Measurements from ENCODE around the gene VIPAS39. TPM values are rescaled to one million over a fixed set of nuclear protein-coding genes. Genes with fewer than 3 reads are reported as not detected.

Gene VIPAS39
- total RNA-seq, result 10 to 100 TPM; 13.9 to 16.8 TPM

- peak; percentile 96 for ATAC-seq
These were observed at the start of gene VIPAS39, which contains the start of gene AHSA1 for GRCh38 chr14:77457522-77458248. VIPAS39 (minus strand) TSS chr14:77457601; CDS start chr14:77454102, 3,499 bp downstream. AHSA1 (plus strand) TSS chr14:77458093; CDS start chr14:77458190, 97 bp downstream.

GRCh38 chr14:77505031-77505430, 47.6 kb upstream of the VIPAS39 start:
- ChIA-PET POLR2A (no interaction called here), CTCF (no interaction called here)
- Mint-ChIP-seq H3K4me3 (no peak overlapping the region), H3K4me1 (ENCODE audit: low read depth) (no peaks in the 10 kb centered on the region), H3K27me3 (peaks cover 7% of the 10 kb centered on the region), H3K9me3 (peaks cover 6% of the 10 kb centered on the region), H3K36me3 (ENCODE audit: low read depth) (peaks cover 14% of the 10 kb centered on the region), H3K27ac (no peak overlapping the region)
- no peak for TF ChIP-seq CTCF (IDR thresholded peaks at IDR 0.05)
- intact Hi-C loops (cut with micrococcal nuclease), result no loop called here
- DNase-seq, result no peak
- ATAC-seq, result no peak

More at GRCh38 chr14:77457522-77458248, at the start of gene VIPAS39, which contains the start of gene AHSA1:
- CTCF ChIA-PET, result interaction anchor here (0.8 to 2.4 kb wide), 4 partner anchors 15 to 150 kb away, joined by 3 to 10 read pairs (median 7); partner anchors contain the start of genes GSTZ1 and POMT2
- TF ChIP-seq CTCF (IDR thresholded peaks at IDR 0.05), result no peak
- POLR2A ChIA-PET, result interaction anchor here (0.6 to 2.1 kb wide), 9 partner anchors 16 to 341 kb away, joined by 3 to 8 read pairs (median 3); partner anchors contain the start of genes ALKBH1, SAMD15, SLIRP and SNW1
- peak; percentile 98 for DNase-seq
- H3K4me3 Mint-ChIP-seq, result peak within 1 kb of the TSS; percentile 99
- H3K4me1 Mint-ChIP-seq (ENCODE audit: low read depth), result peaks cover 39% of the 10 kb centered on the region
- intact Hi-C loops (cut with micrococcal nuclease), result loop anchor here (2.0 to 5.0 kb wide), 4 partner anchors 81 to 250 kb away; partner anchors contain the start of genes ALKBH1, GSTZ1, POMT2 and SAMD15
- H3K27me3 Mint-ChIP-seq, result no peaks in the 10 kb centered on the region
- H3K27ac Mint-ChIP-seq, result peak within 1 kb of the TSS; percentile 100
- no peaks in the 10 kb centered on the region for H3K9me3 Mint-ChIP-seq
- H3K36me3 Mint-ChIP-seq (ENCODE audit: low read depth), result peaks cover 39% of the 10 kb centered on the region

GRCh38 chr14:77503138-77503537, 45.7 kb upstream of the VIPAS39 start:
- Mint-ChIP-seq H3K4me1 (ENCODE audit: low read depth) (peaks cover 2% of the 10 kb centered on the region), H3K27ac (no peak overlapping the region), H3K27me3 (peaks cover 15% of the 10 kb centered on the region), H3K36me3 (ENCODE audit: low read depth) (peaks cover 7% of the 10 kb centered on the region), H3K4me3 (no peak overlapping the region), H3K9me3 (peaks cover 6% of the 10 kb centered on the region)
- no peak for DNase-seq
- ChIA-PET POLR2A (no interaction called here), CTCF (no interaction called here)
- no peak for ATAC-seq
- TF ChIP-seq CTCF (IDR thresholded peaks at IDR 0.05), result no peak
- intact Hi-C loops (cut with micrococcal nuclease), result no loop called here

GRCh38 chr14:77502109-77502782, 44.8 kb upstream of the VIPAS39 start:
- POLR2A ChIA-PET, result no interaction called here
- Mint-ChIP-seq H3K4me1 (ENCODE audit: low read depth) (peaks cover 6% of the 10 kb centered on the region), H3K9me3 (peaks cover 6% of the 10 kb centered on the region), H3K27ac (no peak overlapping the region), H3K36me3 (ENCODE audit: low read depth) (peaks cover 2% of the 10 kb centered on the region), H3K27me3 (peaks cover 22% of the 10 kb centered on the region), H3K4me3 (no peak overlapping the region)
- DNase-seq, result no peak
- TF ChIP-seq CTCF (IDR thresholded peaks at IDR 0.05), result no peak
- CTCF ChIA-PET, result interaction anchor here (1.8 kb wide), 1 partner anchor 10 kb away, joined by 6 read pairs; no protein-coding TSS in a partner anchor
- intact Hi-C loops (cut with micrococcal nuclease), result no loop called here
- no peak for ATAC-seq

Data from activated CD8-positive, alpha-beta T cell treated with anti-CD3 and anti-CD28 coated beads for 36 hours (primary cell).